ENCODE measurements around the gene COL4A1.

GRCh38 chr13:110354715-110355473 is 47.9 kb upstream of the COL4A1 start:
- no peak for TF ChIP-seq EZH2 (IDR thresholded peaks at IDR 0.05; ENCODE audit: insufficient read depth, low read length)
- no peak for TF ChIP-seq CTCF (IDR thresholded peaks at IDR 0.05; ENCODE audit: insufficient read depth, low read depth, low read length)
